Measurements from ENCODE around the gene HTRA3.

HTRA3 gene

DNA sequence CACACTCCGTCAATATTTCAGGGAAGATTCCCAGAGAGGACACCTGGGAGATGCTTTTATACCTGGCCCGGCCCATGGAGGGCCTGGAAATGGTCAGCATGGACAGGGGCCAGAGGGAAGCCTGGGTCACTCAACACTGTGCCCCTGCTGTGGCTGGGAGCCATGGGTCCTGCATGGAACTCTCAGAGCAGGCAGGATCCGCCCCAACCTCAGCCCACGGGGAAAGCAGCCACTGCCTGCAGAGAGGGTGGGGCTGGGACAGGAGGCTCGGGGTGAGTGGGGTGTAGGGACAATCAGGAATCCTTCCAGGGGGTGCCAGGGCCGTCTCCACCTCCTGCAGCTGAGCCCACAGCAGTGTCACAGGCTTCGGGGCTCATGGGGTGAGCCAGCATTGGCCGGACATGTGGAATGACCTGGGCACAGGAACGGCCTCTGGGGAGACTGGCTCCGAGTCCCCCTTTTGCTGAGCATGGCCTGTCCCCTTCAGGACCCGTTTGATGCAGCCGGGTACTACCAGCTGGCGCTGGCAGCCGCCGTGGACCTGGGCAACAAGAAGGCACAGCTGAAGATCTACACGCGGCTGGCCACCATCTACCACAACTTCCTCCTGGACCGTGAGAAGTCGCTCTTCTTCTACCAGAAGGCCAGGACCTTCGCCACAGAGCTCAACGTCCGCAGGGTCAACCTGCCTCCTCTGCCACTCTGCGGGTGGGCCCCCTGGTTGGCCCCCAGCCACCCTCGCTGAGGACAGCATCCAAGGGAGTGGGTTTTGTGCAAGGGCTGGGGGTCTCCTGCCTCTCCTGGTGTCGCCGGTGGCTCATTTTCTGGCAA is 29.1 kb upstream of the HTRA3 start:
- Mint-ChIP-seq H3K36me3 (no peaks in the 10 kb centered on the region), H3K4me3 (no peak overlapping the region), H3K27ac (no peak overlapping the region), H3K9me3 (no peaks in the 10 kb centered on the region), H3K4me1 (peaks cover 7% of the 10 kb centered on the region)
- ATAC-seq (no peak), DNase-seq (ENCODE audit: low spot score in 2 of 2) (no peak)

DNA sequence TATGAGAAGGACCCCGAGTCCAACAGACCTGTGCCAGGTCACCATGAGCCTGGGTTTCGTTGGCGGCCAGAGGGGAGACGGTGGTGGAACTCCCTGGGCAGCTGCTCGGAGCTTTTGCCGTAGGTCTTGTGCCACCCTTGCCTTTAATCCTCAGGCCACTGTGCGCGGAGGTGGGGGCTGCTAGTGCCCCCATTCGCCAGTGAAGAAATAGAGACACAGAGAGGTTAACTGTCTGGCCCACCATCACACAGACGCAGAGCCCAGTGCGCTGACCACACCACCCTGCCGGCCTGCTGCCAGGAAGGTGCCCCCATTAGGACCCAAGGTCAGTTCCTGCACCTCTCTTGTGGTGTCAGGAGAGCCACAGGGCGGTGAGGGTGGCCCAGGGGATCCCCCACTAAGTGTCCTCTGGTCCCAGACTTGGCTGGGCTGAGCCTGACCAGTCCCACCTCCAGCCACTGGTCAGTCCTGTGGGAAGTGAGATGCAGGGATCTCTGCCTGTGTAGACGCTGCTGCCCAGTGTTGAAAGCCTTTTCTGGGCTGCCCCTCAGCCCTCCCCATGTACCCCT is 28.3 kb upstream of the HTRA3 start:
- Mint-ChIP-seq H3K27ac (no peak overlapping the region), H3K9me3 (no peaks in the 10 kb centered on the region), H3K36me3 (no peaks in the 10 kb centered on the region), H3K4me3 (no peak overlapping the region), H3K4me1 (peaks cover 7% of the 10 kb centered on the region)
- DNase-seq (ENCODE audit: low spot score in 2 of 2): no peak
- no peak for ATAC-seq

DNA sequence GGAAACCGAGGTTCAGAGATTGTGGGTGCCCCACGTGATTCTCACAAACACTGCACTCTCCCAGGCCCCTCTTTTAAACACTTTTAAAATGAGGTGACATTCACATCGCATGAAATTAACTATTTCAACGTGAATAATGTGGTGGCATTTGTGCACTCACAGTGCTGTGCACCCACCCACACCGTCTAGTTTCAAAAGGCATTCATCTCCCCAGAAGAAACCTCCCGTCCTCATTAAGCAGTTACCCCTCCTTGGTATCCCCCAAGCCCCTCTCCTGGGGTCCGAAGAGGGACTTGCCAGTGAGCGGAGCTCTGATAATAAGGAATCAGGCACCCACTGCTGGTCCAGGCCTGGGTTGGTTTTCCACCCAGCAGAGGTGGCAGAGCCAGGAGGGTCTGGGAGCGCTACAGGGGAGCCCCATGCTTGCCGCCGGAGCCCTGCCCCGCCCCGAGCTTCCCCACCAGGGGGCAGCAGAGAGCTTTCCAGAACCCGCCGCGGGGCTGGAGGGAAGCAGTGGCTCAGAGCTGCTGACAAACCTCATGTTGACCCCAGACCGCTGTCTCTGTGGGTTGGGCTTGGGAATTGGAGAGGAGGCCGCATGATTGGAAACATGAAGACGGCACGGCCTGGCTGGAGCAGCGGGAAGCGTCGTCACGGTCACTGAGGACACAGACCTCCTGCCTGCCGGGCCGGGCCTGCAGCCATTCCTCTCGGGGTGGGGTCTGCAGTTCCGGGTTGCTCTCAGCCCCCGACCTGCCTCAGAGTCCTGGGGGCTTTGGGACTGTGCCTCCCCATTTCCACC is 27.5 kb upstream of the HTRA3 start:
- no peak overlapping the region for H3K27ac Mint-ChIP-seq

DNA sequence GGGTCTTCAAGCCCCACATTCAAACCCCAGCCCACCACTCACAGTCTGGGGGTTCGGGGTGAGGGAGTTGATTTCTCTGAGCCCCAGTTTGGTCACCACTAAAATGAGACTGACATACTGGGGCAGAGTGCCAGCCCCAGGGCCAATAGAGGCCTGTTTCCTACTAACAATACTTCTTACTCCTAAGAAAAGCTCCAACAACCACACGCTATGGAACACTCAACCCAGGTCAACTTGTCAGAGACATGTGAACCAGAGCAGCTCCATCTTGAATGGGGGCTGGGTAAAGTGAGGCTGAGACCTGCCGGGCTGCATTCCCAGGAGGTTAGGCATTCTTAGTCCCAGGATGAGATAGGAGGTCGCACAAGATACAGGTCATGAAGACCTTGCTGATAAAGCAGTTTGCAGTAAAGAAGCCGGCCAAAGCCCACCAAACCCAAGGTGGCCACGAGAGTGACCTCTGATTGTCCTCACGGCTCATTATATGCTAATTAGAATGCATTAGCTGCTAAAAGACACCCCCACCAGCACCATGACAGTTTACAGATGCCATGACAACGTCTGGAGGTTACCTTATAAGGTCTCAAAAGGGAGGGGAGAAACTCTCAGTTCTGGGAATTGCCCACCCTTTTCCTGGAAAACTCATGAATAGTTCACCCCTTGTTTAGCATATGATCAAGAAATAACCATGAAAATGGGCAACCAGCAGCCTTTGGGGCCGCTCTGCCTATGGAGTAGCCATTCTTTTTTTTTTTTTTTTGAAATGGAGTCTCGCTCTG is 26.6 kb upstream of the HTRA3 start:
- no peaks in the 10 kb centered on the region for H3K36me3 Mint-ChIP-seq
- peaks cover 7% of the 10 kb centered on the region for H3K4me1 Mint-ChIP-seq
- no peak overlapping the region for H3K27ac Mint-ChIP-seq
- H3K9me3 Mint-ChIP-seq: no peaks in the 10 kb centered on the region
- ATAC-seq (no peak), DNase-seq (ENCODE audit: low spot score in 2 of 2) (no peak)
- H3K4me3 Mint-ChIP-seq: no peak overlapping the region

More for the DNA sequence above, 27.5 kb upstream of the HTRA3 start:
- no peak overlapping the region for H3K4me3 Mint-ChIP-seq
- peak; percentile 84 for ATAC-seq
- peaks cover 7% of the 10 kb centered on the region for H3K4me1 Mint-ChIP-seq
- peak; percentile 91 to 95 for DNase-seq (ENCODE audit: low spot score in 2 of 2)
- H3K9me3 Mint-ChIP-seq: no peaks in the 10 kb centered on the region
- no peaks in the 10 kb centered on the region for H3K36me3 Mint-ChIP-seq

DNA sequence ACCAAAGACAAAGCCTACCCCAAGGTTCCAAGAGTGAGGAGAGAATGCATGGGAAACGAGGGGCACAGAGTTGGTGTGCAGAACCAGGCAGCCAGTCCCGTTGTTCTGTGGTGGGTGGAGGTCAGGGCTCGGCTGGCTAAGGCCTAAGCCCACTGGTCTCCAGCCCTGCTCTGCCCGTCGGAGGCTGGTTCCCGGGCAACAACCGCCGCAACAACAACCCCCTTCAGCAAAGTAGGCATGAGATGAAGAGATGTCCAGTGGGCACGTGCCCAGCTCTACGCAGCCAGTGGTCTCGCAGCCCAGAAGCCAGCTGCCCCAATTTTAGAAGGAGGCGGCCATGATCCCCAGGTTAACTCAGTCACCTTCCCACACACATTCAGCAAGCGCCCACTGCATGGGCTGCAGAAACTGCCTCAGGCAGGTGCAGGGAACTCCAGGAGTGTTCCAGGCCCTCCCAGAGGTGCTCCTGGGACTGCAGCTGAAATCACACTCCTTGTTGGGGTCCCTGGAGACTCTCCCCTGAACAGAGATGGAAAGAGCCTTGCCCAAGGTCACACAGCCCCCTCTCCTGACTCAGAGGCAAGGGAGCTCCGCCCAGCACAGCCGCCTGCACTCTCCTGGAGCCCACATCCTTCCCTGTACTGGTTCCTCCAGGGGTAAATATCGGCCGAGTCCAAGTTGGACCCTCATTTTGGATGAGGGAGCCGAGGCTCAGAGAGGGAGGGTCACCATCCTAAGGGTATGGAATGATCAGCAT is 25.4 kb upstream of the HTRA3 start:
- no peak overlapping the region for H3K4me3 Mint-ChIP-seq
- no peak for ATAC-seq

DNA sequence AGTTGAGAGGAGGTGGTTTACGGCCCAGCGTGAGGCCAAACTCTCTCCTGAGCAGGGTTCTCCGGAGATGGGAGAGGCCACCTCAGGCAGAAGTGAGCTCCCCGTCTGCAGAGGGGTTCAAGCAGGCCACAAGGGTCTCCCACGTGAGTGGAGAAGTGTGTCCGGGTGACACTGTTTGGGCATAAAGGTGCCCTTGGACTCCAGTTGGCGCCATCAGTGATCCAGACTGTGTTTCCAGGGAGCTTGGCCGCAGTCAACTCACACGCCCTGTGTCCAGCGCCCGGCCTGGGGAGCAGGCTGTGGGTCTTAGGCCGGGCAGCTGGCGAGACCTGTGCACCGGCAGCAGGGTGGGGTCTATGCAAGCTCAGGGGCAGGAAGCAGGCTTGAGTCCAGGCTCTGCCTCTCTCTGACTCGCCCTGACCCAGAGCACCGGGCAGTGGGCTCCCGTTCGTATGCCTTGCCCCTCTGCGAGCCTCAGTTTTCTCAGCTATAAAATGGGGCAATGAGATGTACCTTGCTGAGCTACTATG is 24.6 kb upstream of the HTRA3 start:
- DNase-seq (ENCODE audit: low spot score in 2 of 2) (no peak), ATAC-seq (no peak)
- H3K4me1 Mint-ChIP-seq: peaks cover 7% of the 10 kb centered on the region
- H3K27ac Mint-ChIP-seq: no peak overlapping the region
- H3K4me3 Mint-ChIP-seq: no peak overlapping the region
- no peaks in the 10 kb centered on the region for H3K9me3 Mint-ChIP-seq
- no peaks in the 10 kb centered on the region for H3K36me3 Mint-ChIP-seq

More for the DNA sequence above, 25.4 kb upstream of the HTRA3 start:
- no peak for DNase-seq (ENCODE audit: low spot score in 2 of 2)
- peaks cover 7% of the 10 kb centered on the region for H3K4me1 Mint-ChIP-seq
- no peaks in the 10 kb centered on the region for H3K9me3 Mint-ChIP-seq
- no peaks in the 10 kb centered on the region for H3K36me3 Mint-ChIP-seq
- no peak overlapping the region for H3K27ac Mint-ChIP-seq

DNA sequence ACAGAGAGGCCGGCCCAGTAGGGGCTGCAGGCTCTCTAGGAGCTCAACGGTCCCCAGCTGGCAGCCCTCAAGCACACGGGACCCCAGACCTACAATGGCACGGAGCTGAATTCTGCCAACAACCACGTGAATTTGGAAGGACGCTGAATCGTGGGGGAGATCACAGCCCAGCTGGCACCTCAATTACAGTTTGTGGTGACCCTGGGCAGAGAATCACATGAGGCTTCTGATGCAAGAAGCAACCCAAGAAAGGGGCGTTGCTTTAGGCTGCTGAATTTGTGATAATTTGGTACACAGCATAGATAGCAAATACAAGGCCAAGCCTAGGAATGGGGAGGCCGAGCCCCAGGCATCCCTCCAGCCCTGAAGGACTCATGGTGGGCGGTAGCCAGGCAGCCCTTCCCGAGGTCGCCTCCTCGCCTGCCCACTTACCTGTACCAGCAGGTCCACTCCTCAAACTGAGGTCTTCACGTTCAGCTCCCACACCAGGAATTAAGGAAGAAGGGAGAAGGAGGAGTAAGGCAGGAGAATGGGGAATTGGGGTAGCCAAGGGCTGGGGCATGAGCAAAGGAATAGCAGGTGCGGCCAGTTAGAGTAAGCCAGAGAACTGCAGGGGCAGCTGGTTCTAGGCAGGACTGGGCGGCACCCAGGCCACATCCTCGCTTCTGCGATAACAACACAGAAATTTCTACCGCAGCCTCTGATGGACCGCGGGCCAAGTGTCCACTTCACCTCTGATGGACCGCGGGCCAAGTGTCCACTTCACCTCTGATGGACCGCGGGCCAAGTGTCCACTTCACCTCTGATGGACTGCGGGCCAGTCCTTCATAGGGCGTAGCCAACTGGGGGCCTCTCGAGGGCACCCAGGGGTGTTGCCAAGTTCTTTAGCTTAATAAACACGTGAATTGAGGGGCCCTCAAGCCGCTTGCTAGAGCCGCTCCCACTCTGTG is 23.4 kb upstream of the HTRA3 start:
- H3K36me3 Mint-ChIP-seq: no peaks in the 10 kb centered on the region
- H3K4me1 Mint-ChIP-seq: peaks cover 7% of the 10 kb centered on the region
- DNase-seq (ENCODE audit: low spot score in 2 of 2) (no peak), ATAC-seq (no peak)
- H3K9me3 Mint-ChIP-seq: no peaks in the 10 kb centered on the region
- H3K27ac Mint-ChIP-seq: no peak overlapping the region
- no peak overlapping the region for H3K4me3 Mint-ChIP-seq

DNA sequence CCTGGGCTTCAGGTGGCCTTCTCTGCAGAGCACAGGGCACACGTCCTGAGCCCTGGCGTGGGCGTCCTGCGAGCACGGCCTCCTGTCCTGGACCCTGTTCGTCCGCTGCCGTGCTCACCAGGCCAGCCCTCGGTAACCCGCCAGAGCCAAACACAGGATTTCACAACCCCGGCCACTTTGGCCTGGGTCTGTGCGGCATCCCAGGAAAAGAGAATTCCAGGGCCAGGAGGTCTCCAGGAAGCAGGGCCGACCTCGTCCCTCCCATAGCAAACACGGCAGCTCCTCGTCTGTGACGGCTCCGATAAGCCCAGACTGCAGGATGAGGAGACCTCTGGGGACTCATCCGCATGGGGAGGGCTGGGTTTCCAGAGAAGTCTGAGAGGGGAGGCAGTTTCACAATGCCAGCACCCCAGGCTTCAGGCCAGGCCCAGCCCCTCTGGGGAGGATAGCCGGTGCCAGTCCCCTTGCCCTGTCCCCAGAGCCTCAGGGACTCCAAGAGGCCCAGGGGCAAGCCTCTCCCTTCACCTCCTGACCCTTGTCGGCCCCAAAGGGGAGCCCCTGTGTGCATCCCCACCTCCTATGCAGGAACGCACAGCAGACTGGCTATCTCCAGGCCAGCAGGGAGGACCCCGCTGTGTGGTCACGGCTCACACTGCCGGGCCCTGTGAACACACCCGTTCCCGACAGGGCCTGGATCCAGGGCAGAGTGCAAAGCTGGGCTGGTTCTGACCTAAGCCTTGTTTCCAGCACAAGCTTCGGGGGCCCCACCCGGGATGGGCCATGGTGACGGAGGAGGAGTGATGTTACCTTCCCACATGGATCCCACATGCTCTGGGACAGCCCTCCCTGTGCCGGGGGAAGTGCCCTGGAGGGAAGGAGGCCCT is 22.3 kb upstream of the HTRA3 start:
- H3K4me1 Mint-ChIP-seq: no peaks in the 10 kb centered on the region
- H3K27ac Mint-ChIP-seq: no peak overlapping the region
- ATAC-seq (peak; percentile 14), DNase-seq (ENCODE audit: low spot score in 2 of 2) (no peak)
- no peaks in the 10 kb centered on the region for H3K36me3 Mint-ChIP-seq
- no peak overlapping the region for H3K4me3 Mint-ChIP-seq
- no peaks in the 10 kb centered on the region for H3K9me3 Mint-ChIP-seq

DNA sequence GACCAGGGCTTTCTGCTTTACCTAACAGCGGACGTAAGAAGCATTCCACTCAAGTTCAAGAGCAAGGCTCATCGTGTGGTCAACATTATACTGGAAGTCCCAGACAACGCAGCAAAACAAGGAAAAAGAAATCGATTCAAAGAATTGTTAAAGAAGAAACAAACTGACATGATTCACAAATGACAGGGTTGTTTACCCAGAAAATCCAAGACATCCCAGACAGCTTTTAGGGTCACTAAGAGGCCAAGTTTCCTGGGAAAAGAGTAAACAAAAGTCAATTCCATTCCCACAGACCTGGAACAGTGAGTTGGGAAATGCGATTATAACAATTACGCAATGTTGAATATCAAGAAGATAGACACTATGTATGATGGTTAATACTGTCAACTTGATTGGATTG is 21.5 kb upstream of the HTRA3 start:
- no peak overlapping the region for H3K27ac Mint-ChIP-seq
- no peaks in the 10 kb centered on the region for H3K4me1 Mint-ChIP-seq
- H3K36me3 Mint-ChIP-seq: no peaks in the 10 kb centered on the region
- H3K4me3 Mint-ChIP-seq: no peak overlapping the region
- DNase-seq (ENCODE audit: low spot score in 2 of 2) (no peak), ATAC-seq (no peak)
- no peaks in the 10 kb centered on the region for H3K9me3 Mint-ChIP-seq

DNA sequence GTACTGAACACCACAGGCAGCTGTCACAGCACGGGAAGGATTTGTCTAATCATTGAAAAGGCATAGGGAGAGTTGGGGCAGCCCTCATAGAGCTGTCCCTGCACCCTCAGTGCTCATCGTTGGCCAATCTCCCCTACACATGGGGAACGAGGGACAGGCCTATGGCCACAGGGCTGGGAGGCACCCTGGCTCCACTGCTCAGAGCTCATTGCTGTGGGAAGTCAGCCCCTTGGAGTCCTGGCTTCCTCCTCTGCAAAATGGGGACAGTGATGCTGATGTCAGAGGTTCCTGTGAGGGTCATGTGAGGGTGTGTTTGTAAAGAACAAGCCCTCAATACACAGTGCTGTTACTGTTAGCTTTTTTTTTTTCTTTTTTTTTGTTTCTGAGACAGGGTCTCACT is 19.3 kb upstream of the HTRA3 start:
- no peaks in the 10 kb centered on the region for H3K4me1 Mint-ChIP-seq
- H3K4me3 Mint-ChIP-seq: no peak overlapping the region
- DNase-seq (ENCODE audit: low spot score in 2 of 2) (no peak), ATAC-seq (no peak)
- H3K9me3 Mint-ChIP-seq: no peaks in the 10 kb centered on the region
- H3K36me3 Mint-ChIP-seq: no peaks in the 10 kb centered on the region
- no peak overlapping the region for H3K27ac Mint-ChIP-seq

DNA sequence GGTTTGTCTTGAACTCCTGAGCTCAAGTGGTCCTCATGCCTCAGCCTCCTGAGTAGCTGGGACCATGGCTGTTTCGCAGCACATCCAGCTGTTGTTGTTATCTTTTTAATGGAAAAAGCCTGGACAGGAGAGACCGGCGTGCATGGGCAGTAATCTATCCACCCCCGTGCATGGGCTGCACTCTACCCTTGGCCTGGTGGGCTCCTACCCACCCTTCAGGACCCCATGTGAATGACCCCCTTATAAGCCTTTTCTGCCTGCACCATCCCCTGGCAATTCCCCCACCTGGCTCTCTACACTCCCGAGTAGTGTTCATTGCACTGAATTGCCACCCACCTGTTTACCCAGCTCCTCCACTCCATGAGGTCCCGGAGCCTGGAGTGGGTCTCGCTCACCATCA is 18.9 kb upstream of the HTRA3 start:
- H3K4me3 Mint-ChIP-seq: no peak overlapping the region
- H3K9me3 Mint-ChIP-seq: no peaks in the 10 kb centered on the region
- ATAC-seq: no peak
- no peaks in the 10 kb centered on the region for H3K36me3 Mint-ChIP-seq
- no peak for DNase-seq (ENCODE audit: low spot score in 2 of 2)
- H3K4me1 Mint-ChIP-seq: no peaks in the 10 kb centered on the region
- H3K27ac Mint-ChIP-seq: no peak overlapping the region

DNA sequence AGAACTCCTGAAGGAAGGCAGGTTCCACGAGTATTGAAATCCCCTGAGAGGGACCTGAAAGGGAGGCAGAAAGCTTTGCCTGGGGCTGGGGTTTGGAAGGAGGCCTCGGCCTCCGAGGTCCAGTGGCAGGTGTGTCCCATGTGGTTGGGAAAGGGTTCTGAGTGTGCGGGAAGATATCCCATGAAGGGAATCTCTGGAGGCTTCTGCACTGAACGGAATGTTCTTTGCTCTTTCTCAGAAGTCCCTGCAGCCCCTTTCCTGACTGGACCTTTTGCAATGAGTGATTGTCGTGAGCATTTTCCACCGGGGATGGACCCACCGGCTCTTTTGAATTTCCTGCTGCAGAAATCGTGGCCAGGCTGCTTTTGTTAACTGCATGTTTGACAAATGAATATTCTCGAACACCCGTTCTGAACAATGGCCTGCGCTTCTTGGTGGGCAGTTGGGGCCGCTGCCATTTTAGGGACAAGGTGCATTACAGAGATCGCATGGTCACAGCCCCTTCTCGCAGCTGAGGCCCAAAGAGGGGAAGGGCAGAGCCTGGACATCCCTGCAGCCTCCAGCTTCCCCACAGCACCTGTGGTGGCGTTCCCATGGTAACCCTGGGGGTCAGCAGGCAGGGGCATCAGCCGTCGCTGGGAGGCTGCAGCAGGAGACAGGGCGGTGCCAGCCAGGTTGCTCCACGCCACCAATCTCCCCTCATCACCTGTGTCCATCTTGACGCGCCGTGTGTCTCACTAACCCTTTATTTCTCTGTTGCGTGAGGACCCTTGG is 18.3 kb upstream of the HTRA3 start:
- Mint-ChIP-seq H3K9me3 (no peaks in the 10 kb centered on the region), H3K36me3 (no peaks in the 10 kb centered on the region), H3K27ac (no peak overlapping the region), H3K4me1 (no peaks in the 10 kb centered on the region), H3K4me3 (no peak overlapping the region)
- DNase-seq (ENCODE audit: low spot score in 2 of 2) (no peak), ATAC-seq (no peak)
